Nucleus accumbens (tissue), 56 donors: ENCODE results near the gene GMCL2.
"Not testable (repeated sequence)": the region's sequence is repeated elsewhere in the genome, so short reads cannot be mapped to it uniquely, and the experiment has no call there.

Experiments used
- DNase-seq, 56 donors: peaks; one replicate each; lab custom pipeline; 2025; lab: John Stamatoyannopoulos, UW

The GMCL2 gene, protein sequence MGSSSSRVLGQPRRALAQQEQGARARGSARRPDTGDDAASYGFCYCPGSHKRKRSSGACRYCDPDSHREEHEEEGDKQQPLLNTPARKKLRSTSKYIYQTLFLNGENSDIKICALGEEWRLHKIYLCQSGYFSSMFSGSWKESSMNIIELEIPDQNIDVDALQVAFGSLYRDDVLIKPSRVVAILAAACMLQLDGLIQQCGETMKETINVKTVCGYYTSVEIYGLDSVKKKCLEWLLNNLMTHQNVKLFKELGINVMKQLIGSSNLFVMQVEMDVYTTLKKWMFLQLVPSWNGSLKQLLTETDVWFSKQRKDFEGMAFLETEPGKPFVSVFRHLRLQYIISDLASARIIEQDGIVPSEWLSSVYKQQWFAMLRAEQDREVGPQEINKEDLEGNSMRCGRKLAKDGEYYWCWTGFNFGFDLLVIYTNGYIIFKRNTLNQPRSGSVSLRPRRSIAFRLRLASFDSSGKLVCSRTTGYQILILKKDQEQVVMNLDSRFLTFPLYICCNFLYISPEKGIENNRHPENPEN

DNA sequence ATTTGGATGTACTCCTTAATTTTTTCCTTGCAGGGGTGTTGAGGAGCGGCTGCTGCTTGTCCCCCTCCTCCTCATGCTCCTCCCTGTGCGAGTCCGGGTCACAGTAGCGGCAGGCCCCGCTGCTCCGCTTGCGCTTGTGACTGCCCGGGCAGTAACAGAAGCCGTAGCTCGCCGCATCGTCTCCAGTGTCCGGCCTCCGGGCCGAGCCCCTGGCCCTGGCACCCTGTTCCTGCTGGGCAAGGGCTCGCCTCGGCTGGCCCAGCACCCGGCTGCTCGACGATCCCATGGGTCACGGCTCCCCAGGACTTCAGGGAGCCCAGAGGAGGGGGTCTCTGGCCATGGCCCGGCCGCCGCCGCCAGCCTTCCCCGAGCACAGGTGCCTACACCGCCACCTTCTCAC is at the start of gene GMCL2:
TSS of gene GMCL2 (minus strand) at position 358 of the 400 bp plus-strand sequence. CDS start at position 286, 72 bp downstream.
- DNase-seq, result no peak

DNA sequence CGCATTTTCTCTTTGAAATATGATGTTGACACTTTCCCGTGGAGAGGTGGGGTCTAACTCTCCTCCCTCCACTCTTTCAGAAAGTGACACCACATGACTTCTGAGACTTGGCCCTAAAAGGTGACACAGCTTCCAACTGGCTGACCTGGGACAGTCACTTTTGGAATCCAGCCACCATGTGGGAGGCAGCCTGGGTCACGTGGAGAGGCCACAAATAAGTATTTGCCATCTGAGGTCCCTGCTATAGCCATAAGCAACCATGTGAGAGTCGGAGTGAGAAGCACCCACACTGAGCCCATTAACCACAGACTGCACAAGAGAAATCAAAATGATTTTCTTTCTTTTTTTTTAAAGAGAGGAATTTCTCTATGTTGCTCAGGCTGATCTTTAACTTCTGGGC is 49.5 kb upstream of the GMCL2 start:
- DNase-seq, result peak in 1 of 56 donors; percentile 15

DNA sequence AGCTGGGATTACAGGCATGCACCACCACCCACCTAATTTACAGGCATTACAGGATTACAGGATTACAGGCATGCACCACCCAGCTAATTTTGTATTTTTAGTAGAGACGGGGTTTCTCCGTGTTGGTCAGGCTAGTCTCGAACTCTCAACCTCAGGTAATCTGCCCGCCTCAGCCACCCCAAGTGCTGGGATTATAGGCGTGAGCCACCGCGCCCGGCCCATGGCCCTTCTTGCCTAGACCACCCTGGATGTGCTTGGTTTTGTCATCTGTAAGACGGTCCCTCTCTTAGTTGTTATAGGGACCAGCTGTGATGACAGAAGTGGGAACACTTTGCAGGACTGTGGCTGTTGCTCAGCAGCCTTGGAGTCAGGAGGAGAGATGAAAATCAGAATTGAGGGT is 49.0 kb upstream of the GMCL2 start:
- no peak for DNase-seq

DNA sequence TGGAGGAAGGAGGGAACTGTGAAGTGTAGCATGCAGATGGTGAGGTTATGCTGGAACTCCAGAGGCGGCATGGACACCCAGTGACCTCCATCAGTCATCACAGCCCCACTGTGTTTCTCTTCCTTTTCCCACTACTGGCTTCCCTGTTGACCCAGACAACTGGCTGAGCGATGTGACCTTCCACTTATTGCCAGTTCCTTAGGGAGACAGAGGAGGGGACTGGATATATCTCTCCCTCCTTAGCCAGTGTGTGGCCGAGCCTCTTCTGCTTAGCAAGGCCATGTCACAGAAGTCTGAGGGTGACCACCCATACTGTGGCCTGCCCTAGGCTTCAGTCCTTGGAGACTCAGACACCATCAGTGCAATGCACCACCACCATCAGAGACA is 48.4 kb upstream of the GMCL2 start:
- no peak for DNase-seq

DNA sequence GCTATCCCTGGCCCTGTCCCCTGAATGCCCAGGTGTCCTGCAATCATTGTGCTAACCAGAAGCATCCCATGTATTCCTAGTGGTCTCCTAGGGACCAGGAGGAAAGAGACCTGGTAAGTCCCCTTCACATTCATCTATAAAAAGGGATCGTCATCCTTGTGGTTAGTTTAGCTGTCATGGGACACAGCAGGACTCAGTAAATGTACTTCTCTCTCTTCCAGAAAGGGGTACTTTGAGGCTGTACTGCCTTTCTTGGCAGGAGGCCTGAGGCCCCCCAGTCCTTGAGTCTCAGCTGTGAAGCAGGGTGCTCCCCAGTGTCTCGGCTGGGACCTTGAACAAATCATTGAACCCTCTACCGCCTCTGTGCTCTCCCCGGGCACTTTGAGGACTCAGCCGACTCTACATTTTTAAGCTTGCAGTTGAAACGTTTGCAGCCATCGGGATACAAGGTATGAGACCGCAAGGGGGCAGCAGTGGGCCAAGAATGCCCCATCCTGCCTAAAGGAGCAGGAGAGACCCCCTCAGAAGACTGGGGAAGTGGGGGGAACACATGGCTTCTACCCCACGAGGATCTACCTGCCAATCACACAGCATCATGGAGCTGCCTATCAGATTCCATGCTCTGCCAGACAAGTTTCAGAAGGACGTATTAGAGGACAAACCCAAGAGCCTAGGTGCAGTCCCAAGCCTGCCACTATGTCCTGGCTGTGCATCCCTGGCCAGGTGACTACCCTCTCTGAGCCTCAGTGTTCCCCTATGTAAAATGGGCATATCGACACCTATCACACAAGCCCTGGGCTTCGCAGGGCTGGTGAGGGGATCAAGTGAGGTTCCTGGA is 47.8 kb upstream of the GMCL2 start:
- DNase-seq, result peak in 47 of 56 donors; percentile 8 to 87 (median 40)

DNA sequence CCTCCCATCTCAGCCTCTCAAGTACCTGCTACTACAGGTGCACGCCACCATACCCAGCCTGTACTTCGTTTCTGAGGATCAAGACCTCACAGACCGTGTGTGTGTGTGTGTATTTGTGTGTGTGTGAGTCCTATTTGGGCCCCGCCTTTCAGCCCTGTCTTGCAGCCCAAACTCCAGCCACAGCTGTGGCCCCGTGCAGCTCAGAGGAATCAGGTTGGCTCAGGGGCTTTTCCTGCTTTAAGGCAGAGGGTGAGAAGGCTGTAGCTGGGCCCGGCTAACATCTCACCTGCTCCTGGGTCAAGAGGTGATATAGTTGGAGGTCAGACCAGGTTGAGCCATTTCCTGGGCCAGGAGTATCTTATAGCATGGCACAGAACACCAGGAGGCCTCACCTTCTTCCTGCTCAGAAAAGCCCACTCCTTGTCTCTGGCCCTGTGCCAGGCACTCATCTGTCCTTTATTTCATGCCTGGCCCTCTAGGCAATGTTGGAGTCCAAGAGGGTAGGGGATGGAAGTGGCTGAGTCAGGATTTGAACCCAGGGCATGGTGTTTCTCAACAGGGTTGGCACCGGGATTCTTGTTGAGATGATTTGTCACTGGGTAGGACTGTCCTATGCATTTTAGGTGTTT is 47.1 kb upstream of the GMCL2 start:
- DNase-seq, result no peak

DNA sequence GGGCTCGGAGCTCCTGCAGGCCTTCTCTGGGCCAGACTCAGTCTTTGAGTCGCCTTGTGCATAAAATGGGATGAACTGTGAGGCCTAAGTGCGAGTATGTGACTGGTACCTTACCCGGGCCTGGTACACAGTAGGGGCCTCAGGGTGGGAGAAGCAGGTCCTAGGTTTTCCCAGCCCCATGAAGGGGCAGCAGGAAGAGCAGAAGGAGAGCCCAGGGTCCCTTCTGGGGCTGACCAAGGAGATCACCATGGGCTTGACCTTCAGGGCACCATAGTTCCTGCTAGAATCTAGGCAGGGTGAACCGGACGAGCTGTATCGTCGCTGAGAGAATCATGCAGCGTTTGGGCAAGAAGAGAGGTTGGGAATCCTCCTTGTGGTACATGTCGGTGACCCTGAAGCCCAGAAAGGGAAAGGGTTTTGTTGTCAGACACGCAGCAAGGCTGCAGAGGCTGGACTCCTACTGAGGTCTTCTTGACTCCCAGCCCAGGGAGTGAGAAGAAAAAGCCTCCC is 45.8 kb upstream of the GMCL2 start:
- DNase-seq, result peak in 5 of 56 donors; percentile 45 to 69 (median 47)

DNA sequence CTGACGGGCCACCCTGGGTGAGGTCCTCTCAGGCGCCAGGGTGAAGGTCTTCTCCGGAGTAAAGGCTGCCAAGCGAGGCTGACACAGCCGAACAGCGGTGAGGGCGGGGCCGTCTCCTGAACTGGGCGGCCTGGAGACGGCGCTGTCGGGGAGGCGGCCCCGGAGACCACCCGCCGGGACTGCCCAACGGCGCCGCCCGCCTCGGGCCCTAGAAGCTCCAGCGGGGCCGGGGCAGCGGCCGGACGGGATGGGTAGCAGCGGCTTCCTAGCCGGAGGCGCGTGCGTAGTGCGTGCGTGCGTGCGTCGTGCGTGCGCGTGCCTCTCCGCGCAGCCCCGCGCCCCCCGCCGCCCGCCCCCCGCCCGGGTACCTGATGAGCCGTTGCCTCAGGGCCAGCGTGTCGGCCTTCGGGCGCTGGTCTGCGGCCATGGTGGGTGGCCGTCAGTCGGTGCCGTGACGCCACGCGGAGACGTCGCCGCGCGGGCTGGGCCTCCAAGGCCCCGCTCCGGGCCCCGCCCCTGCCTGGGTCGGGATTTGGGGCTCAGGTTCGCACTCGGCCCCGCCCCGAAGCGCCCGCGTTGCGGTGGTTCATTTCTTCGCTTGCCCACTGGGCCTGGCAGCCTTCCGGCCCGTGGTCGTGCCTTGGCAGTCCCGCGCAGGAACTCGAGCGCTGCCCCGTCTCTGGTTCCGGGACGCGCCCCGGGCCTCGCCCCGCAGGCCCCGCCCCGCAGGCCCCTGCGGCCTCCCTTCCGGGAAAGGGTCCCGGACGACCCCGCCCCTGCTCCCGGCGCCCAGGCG is 45.2 kb upstream of the GMCL2 start, which contains the start of gene PHYKPL:
TSS of gene PHYKPL (minus strand) at position 679 of the 796 bp plus-strand sequence. CDS start at position 427, 252 bp downstream.
- DNase-seq, result peak in 48 of 56 donors; percentile 28 to 87 (median 68)

DNA sequence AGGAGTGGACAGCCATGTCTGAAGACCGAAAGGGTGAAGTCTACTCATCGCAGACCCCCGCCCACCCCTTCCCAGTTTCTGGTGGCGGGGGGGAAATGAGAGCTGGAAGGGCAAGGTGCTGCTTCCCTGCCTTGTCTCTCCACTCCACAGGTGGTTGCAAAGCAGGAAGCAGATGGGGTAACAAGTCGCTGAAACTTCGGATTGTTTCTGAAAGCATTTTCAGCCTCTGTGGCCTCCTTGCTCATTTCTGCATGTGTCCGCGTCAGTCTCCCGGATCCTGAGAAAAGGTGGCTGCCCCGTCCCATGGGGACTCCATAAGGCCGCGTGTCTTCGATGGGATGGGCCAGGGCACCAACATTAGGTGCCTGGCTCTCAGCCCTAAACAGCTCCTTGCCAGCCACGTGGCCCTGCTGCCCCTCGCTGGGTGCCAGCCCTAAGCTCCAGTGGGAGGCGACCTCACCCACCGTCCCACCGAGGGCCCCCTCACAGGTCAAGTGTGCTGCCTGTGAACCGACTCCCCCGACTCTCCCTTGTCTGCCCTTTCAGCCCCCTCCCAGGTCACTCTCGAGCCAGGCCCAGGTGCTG is 44.5 kb upstream of the GMCL2 start:
- DNase-seq, result no peak

DNA sequence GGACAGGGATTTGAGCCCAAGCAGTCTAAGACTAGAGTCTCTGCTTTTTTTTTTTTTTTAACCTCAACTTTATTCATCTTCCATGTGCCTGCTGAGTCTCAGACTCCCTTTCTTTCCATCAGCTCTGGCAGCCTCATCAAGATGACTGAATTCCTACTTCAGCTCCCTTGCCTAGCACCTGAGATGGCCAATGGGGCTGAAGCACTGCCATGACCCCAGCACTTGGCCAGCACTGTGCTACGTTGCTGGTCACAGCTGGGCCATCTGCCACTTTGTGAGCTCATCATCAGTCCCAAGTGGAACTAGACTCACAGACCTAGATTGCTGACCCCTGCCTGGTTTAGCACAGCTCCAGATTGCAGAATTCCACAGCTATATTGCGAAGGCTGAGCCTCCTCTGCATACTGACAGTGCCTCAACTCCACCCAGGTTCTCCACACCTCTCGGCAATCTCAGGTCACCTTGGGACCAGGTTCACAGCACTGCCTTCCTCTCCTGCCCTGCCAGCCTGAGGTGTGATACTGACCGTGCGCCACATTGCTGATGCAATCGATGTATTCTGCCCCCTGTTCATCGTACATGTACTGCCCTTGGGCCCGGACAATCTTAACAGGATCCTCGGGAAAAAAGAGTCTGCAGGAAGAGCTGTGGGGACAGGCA is 43.8 kb upstream of the GMCL2 start:
- peak in 10 of 56 donors; percentile 5 to 60 (median 22) for DNase-seq

DNA sequence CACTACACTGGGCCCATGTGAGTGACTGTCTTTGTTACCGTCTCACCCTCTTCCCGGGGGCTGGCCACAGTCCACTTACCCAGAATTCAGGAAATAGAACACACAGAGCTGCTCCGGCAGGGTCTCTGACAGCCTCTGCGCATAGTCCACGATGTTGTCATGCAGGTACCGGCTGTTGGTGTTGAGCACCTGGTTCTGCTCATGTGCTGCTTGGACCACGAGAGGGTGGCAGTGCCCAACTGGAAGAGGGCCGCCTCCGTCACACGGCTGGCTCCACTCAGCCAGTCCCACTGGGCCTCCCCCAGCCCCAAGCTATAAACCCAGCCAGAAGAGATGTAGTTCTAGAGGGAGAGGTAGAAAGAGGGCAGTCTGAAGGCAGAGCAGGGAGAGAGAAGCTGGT is 42.7 kb upstream of the GMCL2 start:
- no peak for DNase-seq

DNA sequence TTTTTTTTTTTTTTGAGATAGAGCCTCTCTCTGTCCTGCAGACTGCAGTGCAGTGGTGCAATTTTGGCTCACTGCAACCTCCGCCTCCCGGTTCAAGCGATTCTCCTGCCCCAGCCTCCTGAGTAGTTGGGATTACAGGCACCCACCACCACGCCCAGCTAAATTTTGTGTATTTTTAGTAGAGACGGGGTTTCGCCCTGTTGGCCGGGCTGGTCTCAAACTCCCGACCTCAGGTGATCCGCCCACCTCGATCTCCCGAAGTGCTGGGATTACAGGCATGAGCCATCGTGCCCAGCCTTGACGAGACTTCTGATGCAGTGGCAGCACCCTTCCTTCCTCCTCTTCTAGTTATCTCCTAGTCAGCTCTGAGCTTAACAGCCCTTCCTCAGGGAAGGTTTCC is 41.9 kb upstream of the GMCL2 start:
- DNase-seq, result not testable (repeated sequence)

DNA sequence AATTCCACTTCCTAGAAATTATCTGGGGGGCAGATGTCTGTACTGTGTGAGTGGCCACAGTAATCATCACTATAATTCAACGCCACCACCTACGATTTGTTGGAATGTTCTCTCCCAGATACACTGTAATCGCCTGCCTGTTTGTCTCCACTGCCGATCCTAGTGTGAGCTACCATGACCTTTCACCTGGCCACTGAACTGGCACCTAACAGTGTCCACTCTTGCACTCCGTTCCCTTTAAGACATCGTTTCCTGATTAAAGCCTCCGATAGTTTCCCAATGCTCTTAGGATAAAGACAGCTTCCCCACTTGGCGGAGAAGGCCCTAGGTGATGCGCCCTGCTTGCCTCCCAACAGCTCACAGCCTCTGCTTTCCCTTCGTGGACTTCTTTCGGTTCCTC is 41.4 kb upstream of the GMCL2 start:
- DNase-seq, result no peak

DNA sequence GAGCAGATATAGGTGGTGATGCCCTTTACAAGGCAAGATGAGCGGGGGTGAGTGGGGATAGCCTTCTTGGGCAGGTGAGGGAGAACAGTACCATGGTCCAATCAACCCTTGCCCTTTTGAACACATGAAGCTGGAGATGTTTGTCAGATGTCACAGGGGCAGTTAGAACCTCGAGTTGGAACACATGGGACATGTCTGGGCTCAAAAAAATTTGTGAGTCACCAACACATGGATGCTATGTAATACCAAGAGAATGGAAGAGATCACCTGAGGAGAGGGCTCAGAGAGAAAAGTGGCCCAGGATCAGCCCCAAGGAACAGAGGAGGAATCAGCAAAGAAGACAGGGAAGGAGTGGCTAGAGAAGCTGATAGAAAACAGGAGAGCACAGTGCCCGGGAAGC is 40.8 kb upstream of the GMCL2 start:
- DNase-seq, result no peak

DNA sequence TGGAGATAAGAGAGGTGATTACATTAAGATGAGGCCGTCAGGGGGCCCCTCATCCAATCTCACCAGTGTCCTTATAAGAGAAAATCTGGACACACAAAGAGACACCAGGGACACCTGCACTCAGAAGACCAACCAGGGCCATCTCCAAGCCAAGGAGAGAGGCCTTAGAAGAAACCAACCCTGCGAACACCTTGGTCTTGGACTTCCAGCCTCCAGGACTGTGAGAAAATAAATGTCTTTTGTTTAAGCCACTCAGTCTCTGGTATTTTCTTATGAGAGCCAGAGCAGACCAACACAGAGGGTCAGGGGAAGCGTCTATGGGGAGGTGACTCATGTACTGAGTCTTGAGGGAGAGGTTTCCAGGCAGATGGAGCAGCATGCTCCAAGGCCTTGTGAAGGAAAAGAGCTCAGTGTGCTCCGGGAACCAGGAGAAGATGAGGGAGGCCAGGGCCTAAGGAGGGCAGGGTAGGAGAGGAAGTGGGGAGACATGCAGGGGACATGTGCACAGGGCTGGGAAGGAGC is 40.0 kb upstream of the GMCL2 start:
- DNase-seq, result no peak

DNA sequence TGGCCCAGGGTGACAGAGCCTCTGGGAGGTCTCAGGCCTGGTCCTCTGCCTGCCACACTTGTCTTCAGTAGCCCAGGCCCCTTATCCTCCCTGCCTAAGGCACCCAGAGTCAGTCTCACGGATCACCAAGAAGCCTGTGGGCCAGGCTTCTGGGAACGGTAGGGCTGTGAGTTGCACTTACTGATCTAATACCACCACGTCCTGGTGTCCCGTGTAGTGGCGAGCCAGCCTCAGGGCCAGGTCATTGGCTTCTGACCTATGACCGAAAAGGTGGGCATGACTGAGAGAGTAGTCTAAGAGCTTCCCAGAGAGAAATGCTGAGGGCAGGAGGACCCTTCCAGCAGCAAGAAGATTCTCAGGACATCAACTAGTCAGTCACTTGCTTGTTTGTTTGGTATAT is 38.0 kb upstream of the GMCL2 start:
- DNase-seq, result no peak

DNA sequence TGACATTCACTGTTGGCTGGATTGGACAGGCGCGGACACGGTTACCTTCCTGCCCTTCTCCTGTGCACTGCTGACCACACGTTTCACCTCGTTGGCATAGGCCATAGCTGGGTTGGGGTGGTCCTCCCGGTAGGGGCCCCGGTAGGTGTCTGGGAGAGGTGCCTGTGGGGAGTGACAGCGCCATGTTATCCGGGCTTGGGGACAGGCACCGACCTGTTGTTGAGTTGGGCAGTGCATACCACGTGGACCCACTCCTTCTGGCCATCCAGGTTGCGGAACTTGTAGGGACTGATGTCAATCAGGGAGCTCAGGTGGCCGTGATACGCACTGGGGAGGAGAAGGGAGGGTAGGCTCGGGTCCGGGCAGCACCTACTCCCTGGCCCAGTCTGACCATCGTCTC is 37.2 kb upstream of the GMCL2 start:
- DNase-seq, result no peak

DNA sequence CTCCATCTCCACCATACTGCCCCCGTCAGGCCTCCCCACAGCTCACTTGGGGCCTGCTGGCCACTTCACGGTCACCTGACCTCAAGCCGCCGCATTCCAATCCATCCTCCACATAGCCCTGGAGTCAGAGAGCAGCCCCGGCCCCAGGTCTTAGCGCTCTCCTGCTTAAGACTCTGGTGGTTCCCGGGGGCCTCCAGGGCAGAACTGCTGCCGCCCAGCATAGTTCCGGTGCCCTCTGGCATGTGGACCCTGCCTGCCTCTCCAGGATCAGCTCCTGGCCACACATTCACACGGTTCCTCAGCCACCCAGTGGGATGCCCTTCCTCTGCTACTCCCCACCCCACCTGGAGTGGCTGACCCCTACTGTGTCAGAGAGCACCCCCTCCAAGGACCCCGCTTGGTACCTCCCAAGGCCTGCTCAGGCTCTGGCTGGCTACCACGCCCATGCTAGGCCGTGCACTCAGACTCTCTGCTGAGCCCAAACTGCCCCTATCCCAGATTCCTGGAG is 36.7 kb upstream of the GMCL2 start:
- no peak for DNase-seq
